BE2C (cell line): ENCODE results near the gene PSAP.
"Not testable (repeated sequence)": the region's sequence is repeated elsewhere in the genome, so short reads cannot be mapped to it uniquely, and the experiment has no call there.

Source experiments
- DNase-seq: peaks from one replicate; pipeline ENCODE4 v3.0.0-alpha.2; 2020
- H3K27me3 ChIP-seq: fragments of 250-450 bp; sonication (Bioruptor Pico); 2 replicates; pipeline ENCODE4 v1.5.1; 2020; ENCODE audit warnings: mild to moderate bottlenecking
- H3K36me3 ChIP-seq: fragments of 250-450 bp; sonication (Bioruptor Pico); 2 replicates; pipeline ENCODE4 v1.5.1; 2020; ENCODE audit warnings: mild to moderate bottlenecking
- H3K4me1 ChIP-seq: fragments of 250-450 bp; sonication (Bioruptor Pico); 2 replicates; pipeline ENCODE4 v1.5.1; 2020
- H3K4me3 ChIP-seq: 2 replicates; pipeline ENCODE4 v1.5.1; 2011; ENCODE audit warnings: low read depth, low read length
- H3K9me3 ChIP-seq: fragments of 250-450 bp; sonication (Bioruptor Pico); 2 replicates; pipeline ENCODE4 v1.5.1; 2020
- TF ChIP-seq, protein P1 (sequence below): IDR thresholded peaks from 2 replicates; pipeline ENCODE4 v1.5.1; 2012; ENCODE audit warnings: mild to moderate bottlenecking, low read depth, low read length

PSAP gene

GRCh38 chr10:71860243-71861029 lies 9.4 kb upstream of the PSAP start:
- TF ChIP-seq, protein P1, sequence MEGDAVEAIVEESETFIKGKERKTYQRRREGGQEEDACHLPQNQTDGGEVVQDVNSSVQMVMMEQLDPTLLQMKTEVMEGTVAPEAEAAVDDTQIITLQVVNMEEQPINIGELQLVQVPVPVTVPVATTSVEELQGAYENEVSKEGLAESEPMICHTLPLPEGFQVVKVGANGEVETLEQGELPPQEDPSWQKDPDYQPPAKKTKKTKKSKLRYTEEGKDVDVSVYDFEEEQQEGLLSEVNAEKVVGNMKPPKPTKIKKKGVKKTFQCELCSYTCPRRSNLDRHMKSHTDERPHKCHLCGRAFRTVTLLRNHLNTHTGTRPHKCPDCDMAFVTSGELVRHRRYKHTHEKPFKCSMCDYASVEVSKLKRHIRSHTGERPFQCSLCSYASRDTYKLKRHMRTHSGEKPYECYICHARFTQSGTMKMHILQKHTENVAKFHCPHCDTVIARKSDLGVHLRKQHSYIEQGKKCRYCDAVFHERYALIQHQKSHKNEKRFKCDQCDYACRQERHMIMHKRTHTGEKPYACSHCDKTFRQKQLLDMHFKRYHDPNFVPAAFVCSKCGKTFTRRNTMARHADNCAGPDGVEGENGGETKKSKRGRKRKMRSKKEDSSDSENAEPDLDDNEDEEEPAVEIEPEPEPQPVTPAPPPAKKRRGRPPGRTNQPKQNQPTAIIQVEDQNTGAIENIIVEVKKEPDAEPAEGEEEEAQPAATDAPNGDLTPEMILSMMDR: no peak
- H3K4me1 ChIP-seq: peaks cover 15% of the 10 kb centered on the region
- peak overlapping the region; percentile 8; the same call in 1 of the 2 replicates for H3K4me3 ChIP-seq
- H3K27me3 ChIP-seq: no peaks in the 10 kb centered on the region
- H3K36me3 ChIP-seq: no peaks in the 10 kb centered on the region
- H3K9me3 ChIP-seq: no peaks in the 10 kb centered on the region
- DNase-seq: peak; percentile 96

DNA sequence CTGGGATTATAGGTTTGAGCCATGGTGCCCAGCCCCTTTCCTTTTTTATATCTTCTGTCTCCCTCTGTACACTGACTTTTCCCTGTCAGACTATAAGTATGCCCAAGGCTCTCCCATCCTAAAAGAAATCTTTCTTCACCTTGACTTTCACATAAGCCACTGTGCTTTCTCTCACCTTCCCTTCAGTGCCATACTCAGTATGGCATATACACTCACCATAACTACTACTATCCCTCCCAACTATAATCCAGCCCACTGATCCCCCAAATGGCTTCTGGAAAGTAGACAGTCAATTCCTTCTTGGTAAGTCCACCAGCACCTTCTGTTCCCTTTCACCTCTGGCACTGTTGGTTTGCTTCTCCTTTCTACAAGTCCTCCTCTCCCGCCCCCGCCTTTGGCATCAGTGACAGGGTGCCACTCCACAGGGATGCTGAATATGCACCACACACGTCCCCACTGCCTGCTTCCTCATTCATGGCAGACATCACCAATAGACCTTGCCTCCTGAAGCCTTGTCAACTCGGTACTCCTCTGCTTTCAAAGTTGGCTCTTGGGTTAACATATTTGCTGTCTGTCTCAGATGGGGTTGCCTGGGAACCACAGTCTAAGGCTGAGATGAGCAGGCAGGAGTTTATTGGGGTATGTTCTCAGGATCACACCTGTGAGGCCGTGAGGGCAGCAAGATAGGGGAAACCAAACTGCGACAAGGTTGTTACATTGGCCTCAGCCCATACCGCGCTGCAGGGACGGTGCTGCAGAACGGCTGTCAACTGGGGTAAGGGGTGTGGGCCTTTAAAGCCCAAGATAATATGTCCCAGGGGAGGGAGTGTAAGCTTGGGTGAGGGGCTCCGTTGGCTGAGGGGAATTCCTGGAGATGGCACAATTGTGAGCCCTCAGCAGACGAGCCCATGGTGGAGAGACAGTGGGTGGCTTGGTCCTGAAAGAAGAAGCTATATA lies 7.2 kb upstream of the PSAP start:
- Histone ChIP-seq H3K36me3 (no peaks in the 10 kb centered on the region), H3K9me3 (no peaks in the 10 kb centered on the region), H3K27me3 (no peaks in the 10 kb centered on the region), H3K4me1 (peaks cover 15% of the 10 kb centered on the region), H3K4me3 (no peak overlapping the region)
- DNase-seq: no peak
- TF ChIP-seq, protein P1: no peak

- H3K27me3 ChIP-seq: no peaks in the 10 kb centered on the region
- peaks cover 9% of the 10 kb centered on the region for H3K4me1 ChIP-seq
- no peaks in the 10 kb centered on the region for H3K36me3 ChIP-seq
- no peak overlapping the region for H3K4me3 ChIP-seq
- DNase-seq: no peak
- no peaks in the 10 kb centered on the region for H3K9me3 ChIP-seq
- TF ChIP-seq, protein P1: no peak
Measured at GRCh38 chr10:71856619-71857018, 5.6 kb upstream of the PSAP start.

DNA sequence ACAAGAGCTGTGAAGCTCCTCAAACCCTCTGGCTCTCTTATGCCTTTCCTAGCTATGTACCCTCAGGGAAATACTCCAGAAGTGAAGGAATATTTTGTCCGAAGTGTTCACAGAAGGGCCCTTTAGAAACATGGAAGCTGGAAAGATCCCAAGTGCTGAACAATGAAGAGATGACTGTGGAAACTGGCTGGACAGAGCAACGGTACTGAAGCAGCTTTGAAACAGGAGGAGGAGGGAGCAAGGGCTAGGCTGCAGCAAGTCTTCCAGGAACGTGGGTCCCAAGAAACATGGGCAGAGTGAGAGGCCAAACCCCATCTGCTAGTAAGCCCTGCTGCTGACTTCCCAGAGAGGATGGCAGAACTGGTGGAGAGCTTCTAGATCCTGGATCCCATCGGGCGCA lies 3.0 kb upstream of the PSAP start:
- DNase-seq: no peak
- no peak overlapping the region for H3K4me3 ChIP-seq
- no peaks in the 10 kb centered on the region for H3K36me3 ChIP-seq
- TF ChIP-seq, protein P1: no peak
- H3K9me3 ChIP-seq: no peaks in the 10 kb centered on the region
- no peaks in the 10 kb centered on the region for H3K27me3 ChIP-seq
- H3K4me1 ChIP-seq: no peaks in the 10 kb centered on the region; the same call in 1 of the 2 replicates

- H3K4me1 ChIP-seq: peaks cover 7% of the 10 kb centered on the region; the same call in 1 of the 2 replicates
- H3K27me3 ChIP-seq: no peaks in the 10 kb centered on the region
- no peaks in the 10 kb centered on the region for H3K36me3 ChIP-seq
- no peak for DNase-seq
- H3K4me3 ChIP-seq: no peak overlapping the region
- no peaks in the 10 kb centered on the region for H3K9me3 ChIP-seq
- TF ChIP-seq, protein P1: no peak
Measured at GRCh38 chr10:71852355-71852937, 1.4 kb upstream of the PSAP start.

GRCh38 chr10:71851465-71852095 lies 529 bp upstream of the PSAP start:
- not testable (repeated sequence) for H3K4me1 ChIP-seq, H3K27me3 ChIP-seq, H3K36me3 ChIP-seq, DNase-seq, H3K9me3 ChIP-seq, H3K4me3 ChIP-seq
